ENCODE data around the gene PI4KB.

PI4KB gene

GRCh38 chr1:151318975-151319374, 8.2 kb downstream of the PI4KB start:
- Histone ChIP-seq H3K27me3 (no peaks in the 10 kb centered on the region), H3K27ac (no peak overlapping the region), H3K36me3 (peaks cover 76% of the 10 kb centered on the region), H3K9me3 (no peaks in the 10 kb centered on the region), H3K4me3 (ENCODE audit: low read depth in 1 of 2, low read length in 1 of 2) (no peak overlapping the region), H3K4me1 (ENCODE audit: control insufficient read depth in 1 of 2, insufficient read depth in 1 of 2, low read depth in 1 of 2, low read length in 1 of 2) (no peaks in the 10 kb centered on the region)
- TF ChIP-seq, protein P1, sequence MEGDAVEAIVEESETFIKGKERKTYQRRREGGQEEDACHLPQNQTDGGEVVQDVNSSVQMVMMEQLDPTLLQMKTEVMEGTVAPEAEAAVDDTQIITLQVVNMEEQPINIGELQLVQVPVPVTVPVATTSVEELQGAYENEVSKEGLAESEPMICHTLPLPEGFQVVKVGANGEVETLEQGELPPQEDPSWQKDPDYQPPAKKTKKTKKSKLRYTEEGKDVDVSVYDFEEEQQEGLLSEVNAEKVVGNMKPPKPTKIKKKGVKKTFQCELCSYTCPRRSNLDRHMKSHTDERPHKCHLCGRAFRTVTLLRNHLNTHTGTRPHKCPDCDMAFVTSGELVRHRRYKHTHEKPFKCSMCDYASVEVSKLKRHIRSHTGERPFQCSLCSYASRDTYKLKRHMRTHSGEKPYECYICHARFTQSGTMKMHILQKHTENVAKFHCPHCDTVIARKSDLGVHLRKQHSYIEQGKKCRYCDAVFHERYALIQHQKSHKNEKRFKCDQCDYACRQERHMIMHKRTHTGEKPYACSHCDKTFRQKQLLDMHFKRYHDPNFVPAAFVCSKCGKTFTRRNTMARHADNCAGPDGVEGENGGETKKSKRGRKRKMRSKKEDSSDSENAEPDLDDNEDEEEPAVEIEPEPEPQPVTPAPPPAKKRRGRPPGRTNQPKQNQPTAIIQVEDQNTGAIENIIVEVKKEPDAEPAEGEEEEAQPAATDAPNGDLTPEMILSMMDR (IDR thresholded peaks at IDR 0.05) = no peak

DNA sequence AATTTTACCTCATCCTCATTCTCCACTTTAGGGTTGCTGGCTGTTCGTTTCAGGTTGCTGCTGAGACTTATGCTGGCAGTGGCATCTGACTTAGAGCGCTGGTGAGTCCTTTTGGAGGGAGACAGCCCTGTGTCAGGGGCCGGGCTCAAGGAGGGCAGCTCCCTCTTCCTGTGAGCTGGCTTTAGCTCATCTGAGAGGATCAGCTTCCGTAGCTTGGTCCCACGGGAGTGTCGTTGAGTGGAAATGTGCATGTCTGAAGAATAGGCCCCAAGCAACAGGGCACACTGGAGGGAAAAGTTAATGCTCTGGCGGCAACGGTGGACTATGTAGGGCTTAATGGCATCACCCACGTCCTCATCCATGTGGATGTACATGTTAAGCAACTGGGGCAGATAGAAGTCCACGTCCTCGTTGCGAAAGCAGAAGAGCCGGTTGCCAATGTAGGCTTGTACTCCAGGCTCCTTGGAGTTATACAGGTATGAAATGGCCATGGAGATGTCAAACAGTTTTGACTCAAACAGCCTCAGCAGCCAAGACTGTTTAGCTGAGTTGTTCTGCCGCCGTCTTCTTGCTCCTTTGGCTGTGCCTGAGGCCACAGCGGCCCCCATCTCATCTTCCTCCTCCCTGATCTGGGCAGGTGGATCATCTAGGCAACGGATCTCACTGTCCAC, 11.5 kb downstream of the PI4KB start:
- Histone ChIP-seq H3K27ac (no peak overlapping the region), H3K36me3 (peaks cover 94% of the 10 kb centered on the region), H3K4me1 (ENCODE audit: control insufficient read depth in 1 of 2, insufficient read depth in 1 of 2, low read depth in 1 of 2, low read length in 1 of 2) (no peaks in the 10 kb centered on the region), H3K4me3 (ENCODE audit: low read depth in 1 of 2, low read length in 1 of 2) (no peak overlapping the region), H3K9me3 (no peaks in the 10 kb centered on the region), H3K27me3 (no peaks in the 10 kb centered on the region)
- TF ChIP-seq, protein P1 (IDR thresholded peaks at IDR 0.05) = no peak

DNA sequence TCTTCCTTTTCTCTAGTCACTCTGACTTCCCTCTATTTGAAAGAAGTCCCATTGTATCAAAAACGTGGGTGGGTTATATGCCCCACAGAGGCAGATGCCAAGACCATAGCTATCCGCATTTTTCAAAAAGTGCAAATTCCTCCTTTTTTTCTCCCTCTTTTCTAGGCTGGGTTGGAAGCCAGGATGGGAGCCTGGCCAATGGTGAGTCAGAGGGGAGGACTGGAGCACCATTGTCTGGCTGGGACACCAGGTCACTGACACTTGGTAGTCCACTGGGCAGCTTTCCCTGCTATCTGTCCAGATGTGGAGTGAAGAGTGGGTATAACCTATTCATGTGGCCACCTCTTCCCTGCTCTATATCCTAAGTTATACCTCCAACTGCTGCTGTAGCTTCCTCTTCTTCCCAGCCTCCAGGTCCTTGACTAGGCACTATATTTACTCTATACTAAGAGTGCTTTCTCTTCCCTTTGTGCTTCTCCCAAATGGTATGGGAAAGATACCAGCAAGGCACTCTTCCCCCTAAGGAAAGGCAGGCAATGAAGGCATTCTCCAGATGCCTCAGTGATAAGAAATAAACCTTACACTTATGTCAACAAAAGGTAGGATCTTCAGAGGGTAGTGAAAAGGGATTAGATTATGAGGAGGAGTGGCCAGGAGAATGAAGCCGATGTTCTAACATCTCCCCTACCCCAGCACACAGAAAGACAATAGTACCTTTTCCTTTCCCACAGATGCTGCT, 12.9 kb downstream of the PI4KB start:
- H3K4me3 ChIP-seq (ENCODE audit: low read depth in 1 of 2, low read length in 1 of 2) = no peak overlapping the region
- TF ChIP-seq, protein P1 (IDR thresholded peaks at IDR 0.05) = no peak
- no peaks in the 10 kb centered on the region for H3K9me3 ChIP-seq
- no peaks in the 10 kb centered on the region for H3K27me3 ChIP-seq
- H3K4me1 ChIP-seq (ENCODE audit: control insufficient read depth in 1 of 2, insufficient read depth in 1 of 2, low read depth in 1 of 2, low read length in 1 of 2) = no peaks in the 10 kb centered on the region
- H3K36me3 ChIP-seq = peaks cover 96% of the 10 kb centered on the region
- H3K27ac ChIP-seq = no peak overlapping the region

DNA sequence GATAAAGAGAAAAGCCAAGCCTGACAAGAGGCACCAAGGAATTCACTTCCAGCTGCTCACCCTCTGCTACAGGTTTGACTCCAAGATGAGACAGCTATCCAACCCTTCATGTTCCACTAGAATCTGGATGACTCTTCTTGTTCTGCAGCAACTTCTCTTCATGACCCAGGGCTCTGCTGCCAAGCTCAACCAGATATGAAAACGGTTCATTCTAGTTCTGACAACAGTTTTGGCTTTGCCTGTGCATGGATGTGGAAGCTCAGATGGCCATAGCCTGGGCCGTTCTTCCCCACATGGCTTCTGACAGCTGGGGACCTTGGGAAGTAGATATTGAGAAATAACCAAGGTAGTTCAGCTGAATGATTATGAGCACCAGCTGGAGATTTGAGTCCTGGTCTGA, 13.7 kb downstream of the PI4KB start:
- H3K27ac ChIP-seq = no peak overlapping the region
- peaks cover 97% of the 10 kb centered on the region for H3K36me3 ChIP-seq

DNA sequence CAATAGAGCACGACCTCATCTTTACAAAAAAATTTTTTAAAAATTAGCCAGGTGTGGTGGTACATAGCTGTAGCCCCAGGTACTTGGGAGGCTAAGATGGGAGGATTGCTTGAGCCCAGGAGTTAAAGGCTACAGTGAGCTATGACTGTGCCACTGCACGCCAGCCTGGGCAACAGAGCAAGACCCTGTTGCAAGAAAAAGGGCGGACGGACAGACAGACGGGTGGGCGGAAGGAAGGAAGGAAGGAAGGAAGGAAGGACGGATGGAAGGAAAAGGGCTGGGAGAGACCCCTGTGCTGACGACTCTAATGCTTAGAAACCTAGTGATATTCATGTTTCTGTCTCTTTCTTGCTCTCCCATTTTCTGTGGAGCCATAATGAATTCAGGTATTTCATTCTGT, 14.4 kb downstream of the PI4KB start:
- Histone ChIP-seq H3K27ac (no peak overlapping the region), H3K4me3 (ENCODE audit: low read depth in 1 of 2, low read length in 1 of 2) (no peak overlapping the region), H3K9me3 (no peaks in the 10 kb centered on the region), H3K36me3 (peaks cover 97% of the 10 kb centered on the region), H3K27me3 (no peaks in the 10 kb centered on the region), H3K4me1 (ENCODE audit: control insufficient read depth in 1 of 2, insufficient read depth in 1 of 2, low read depth in 1 of 2, low read length in 1 of 2) (no peaks in the 10 kb centered on the region)
- TF ChIP-seq, protein P1 (IDR thresholded peaks at IDR 0.05) = no peak

More for the DNA sequence above, 13.7 kb downstream of the PI4KB start:
- no peak overlapping the region for H3K4me3 ChIP-seq (ENCODE audit: low read depth in 1 of 2, low read length in 1 of 2)
- H3K4me1 ChIP-seq (ENCODE audit: control insufficient read depth in 1 of 2, insufficient read depth in 1 of 2, low read depth in 1 of 2, low read length in 1 of 2) = no peaks in the 10 kb centered on the region
- no peaks in the 10 kb centered on the region for H3K9me3 ChIP-seq
- TF ChIP-seq, protein P1 (IDR thresholded peaks at IDR 0.05) = no peak
- H3K27me3 ChIP-seq = no peaks in the 10 kb centered on the region
